ENCODE measurements around the gene STXBP2. TPM values are rescaled to one million over a fixed set of nuclear protein-coding genes. Genes with fewer than 3 reads are reported as not detected.

The STXBP2 gene
- total RNA-seq, 3 donors from 2014 or later = 114 to 209 (median 183) TPM

GRCh38 chr19:7672522-7672921 is 35.6 kb downstream of the STXBP2 start:
- no peak for ATAC-seq
- intact Hi-C loops (cut with DNase I, micrococcal nuclease) = no loop called here

DNA sequence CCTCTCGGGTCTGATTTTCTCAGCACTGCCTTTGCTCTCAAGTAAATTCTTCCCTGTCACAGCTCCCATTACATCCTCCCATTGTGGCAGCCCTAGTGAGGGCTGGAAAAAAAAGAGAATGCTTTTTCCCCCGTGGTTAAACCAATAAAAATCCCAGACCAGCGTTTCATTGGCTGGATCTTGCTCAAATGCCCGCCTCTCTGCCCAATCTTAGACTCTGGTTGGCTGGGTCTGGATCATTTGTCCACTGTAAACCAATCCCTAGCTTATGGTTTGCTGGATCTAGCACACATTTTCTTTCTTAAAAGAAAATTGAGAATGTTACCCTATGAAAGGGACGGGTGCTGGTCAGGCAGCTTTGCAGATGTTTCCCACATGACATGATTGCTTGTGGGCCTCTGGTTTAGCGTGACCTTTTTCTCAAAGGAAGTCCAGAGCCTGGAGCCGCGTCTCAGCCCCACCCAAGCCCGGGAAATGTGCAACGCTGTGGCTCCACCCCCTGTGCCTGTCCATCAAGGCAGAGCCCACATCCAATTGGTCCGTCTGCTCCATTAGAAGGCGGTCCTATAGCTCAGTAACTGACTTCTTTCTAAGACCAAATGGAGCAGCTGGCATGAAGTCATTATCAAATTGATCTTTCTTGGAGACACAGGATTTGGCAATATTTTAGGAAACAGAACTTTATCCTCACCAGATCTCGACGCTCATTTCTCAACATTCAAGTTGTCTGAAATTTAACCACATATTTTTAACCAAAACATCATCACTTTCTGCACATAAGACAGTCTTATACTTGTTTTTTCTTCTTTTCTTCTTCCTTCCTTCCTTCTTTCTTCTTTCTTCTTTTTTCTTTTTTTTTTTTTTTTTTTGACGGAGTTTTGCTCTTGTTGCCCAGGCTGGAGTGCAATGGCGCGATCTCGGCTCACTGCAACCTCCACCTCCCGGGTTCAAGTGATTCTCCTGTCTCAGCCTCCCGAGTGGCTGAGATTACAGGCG is 37.4 kb downstream of the STXBP2 start:
- TF ChIP-seq, protein P1, sequence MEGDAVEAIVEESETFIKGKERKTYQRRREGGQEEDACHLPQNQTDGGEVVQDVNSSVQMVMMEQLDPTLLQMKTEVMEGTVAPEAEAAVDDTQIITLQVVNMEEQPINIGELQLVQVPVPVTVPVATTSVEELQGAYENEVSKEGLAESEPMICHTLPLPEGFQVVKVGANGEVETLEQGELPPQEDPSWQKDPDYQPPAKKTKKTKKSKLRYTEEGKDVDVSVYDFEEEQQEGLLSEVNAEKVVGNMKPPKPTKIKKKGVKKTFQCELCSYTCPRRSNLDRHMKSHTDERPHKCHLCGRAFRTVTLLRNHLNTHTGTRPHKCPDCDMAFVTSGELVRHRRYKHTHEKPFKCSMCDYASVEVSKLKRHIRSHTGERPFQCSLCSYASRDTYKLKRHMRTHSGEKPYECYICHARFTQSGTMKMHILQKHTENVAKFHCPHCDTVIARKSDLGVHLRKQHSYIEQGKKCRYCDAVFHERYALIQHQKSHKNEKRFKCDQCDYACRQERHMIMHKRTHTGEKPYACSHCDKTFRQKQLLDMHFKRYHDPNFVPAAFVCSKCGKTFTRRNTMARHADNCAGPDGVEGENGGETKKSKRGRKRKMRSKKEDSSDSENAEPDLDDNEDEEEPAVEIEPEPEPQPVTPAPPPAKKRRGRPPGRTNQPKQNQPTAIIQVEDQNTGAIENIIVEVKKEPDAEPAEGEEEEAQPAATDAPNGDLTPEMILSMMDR (IDR thresholded peaks at IDR 0.05) = no peak
- Histone ChIP-seq H3K4me3 (no peak overlapping the region), H3K9me3 (no peaks in the 10 kb centered on the region), H3K36me3 (ENCODE audit: low read depth) (no peaks in the 10 kb centered on the region), H3K4me1 (ENCODE audit: low read depth) (no peaks in the 10 kb centered on the region)
- peak; percentile 76 to 81 (median 80) for DNase-seq
- peak; percentile 93 for ATAC-seq
- intact Hi-C loops (cut with DNase I, micrococcal nuclease) = no loop called here

More at GRCh38 chr19:7672522-7672921, 35.6 kb downstream of the STXBP2 start:
- Histone ChIP-seq H3K36me3 (ENCODE audit: low read depth) (no peaks in the 10 kb centered on the region), H3K9me3 (no peaks in the 10 kb centered on the region), H3K4me3 (no peak overlapping the region), H3K4me1 (ENCODE audit: low read depth) (no peaks in the 10 kb centered on the region)
- DNase-seq = no peak
- TF ChIP-seq, protein P1 (IDR thresholded peaks at IDR 0.05) = no peak

DNA sequence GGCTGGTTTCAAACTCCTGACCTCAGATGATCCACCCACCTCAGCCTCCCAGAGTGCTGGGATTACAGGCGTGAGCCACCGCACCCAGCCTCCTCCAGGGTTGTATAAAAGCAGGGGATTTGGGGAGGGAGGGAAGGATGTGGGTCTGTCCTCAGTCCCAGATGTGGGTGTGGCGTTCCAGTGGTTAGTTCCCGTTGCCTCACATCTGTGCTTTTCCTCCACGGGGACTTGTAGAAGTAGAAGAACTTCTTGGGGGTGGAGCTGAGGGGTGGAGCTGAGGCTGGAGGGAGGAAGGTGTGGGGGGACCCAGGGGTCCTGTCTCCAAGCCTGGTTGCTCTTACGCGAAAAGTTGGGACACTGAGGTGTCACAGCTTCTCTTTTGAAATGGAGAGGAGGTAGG is 39.5 kb downstream of the STXBP2 start:
- ATAC-seq (no peak), DNase-seq (no peak)
- intact Hi-C loops (cut with DNase I, micrococcal nuclease) = no loop called here
- peaks cover under 1% of the 10 kb centered on the region for H3K4me1 ChIP-seq (ENCODE audit: low read depth)
- H3K4me3 ChIP-seq = no peak overlapping the region
- no peaks in the 10 kb centered on the region for H3K9me3 ChIP-seq
- no peaks in the 10 kb centered on the region for H3K36me3 ChIP-seq (ENCODE audit: low read depth)
- TF ChIP-seq, protein P1 (IDR thresholded peaks at IDR 0.05) = no peak

DNA sequence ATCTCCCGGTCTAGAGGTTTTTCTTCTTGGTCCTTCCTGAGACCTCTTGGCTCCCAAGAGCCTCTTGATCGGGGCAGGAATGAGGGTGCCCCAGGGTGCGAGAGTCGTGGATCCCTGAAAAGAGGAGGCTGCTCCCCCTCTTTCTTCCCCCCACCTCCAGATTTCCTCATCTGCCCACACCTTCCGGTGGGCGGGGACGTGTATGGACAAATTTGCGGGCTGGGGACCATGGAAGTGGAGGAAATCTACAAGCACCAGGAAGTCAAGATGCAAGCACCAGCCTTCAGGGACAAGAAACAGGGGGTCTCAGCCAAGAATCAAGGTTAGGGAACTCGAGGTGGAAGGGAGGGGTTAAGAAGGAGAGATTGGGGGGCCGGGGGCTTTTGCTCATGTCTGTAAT is 39.9 kb downstream of the STXBP2 start, which contains the start of gene MCEMP1:
Gene MCEMP1, plus strand, starts transcription at position 237 of the 400 bp plus-strand sequence. Its CDS starts 31 bp downstream, at position 268.
- DNase-seq = no peak
- no peak for ATAC-seq
- Histone ChIP-seq H3K4me3 (no peak within 1 kb of the TSS), H3K9me3 (no peaks in the 10 kb centered on the region), H3K36me3 (ENCODE audit: low read depth) (no peaks in the 10 kb centered on the region), H3K4me1 (ENCODE audit: low read depth) (peaks cover 5% of the 10 kb centered on the region)
- intact Hi-C loops (cut with DNase I, micrococcal nuclease) = no loop called here
- TF ChIP-seq, protein P1 (IDR thresholded peaks at IDR 0.05) = no peak

GRCh38 chr19:7677669-7678311 is 40.9 kb downstream of the STXBP2 start:
- ATAC-seq (no peak), DNase-seq (no peak)
- TF ChIP-seq, protein P1 (IDR thresholded peaks at IDR 0.05) = no peak
- Histone ChIP-seq H3K36me3 (ENCODE audit: low read depth) (no peaks in the 10 kb centered on the region), H3K4me1 (ENCODE audit: low read depth) (peaks cover 10% of the 10 kb centered on the region), H3K4me3 (no peak overlapping the region), H3K9me3 (no peaks in the 10 kb centered on the region)
- intact Hi-C loops (cut with DNase I, micrococcal nuclease) = no loop called here

Data from mucosa of descending colon (tissue), 3 donors.